GM12878 (cell line): ENCODE results near the gene CCDC197. TPM values are rescaled to one million over a fixed set of nuclear protein-coding genes. Genes with fewer than 3 reads are reported as not detected.
A peak's percentile ranks its signal among the peaks of the same experiment; 100 is the strongest.

Experiments
- BCLAF1 ChIP-seq: fragments of 450-650 bp; IDR thresholded peaks from 2 replicates; pipeline ENCODE4 v1.6.1; 2017; ENCODE audit warnings: antibody characterized with exemption, mild to moderate bottlenecking, moderate library complexity
- CBX3 ChIP-seq: fragments of 200-600 bp; sonication (generic); IDR thresholded peaks from 2 replicates; pipeline ENCODE4 v1.6.1; 2016; ENCODE audit warnings: low read depth, borderline replicate concordance
- CREB1 ChIP-seq: IDR thresholded peaks from 2 replicates; pipeline ENCODE4 v1.6.1; 2012; ENCODE audit warnings: low read depth, mild to moderate bottlenecking, inconsistent platforms
- E2F8 ChIP-seq: fragments of 450-650 bp; IDR thresholded peaks from 2 replicates; pipeline ENCODE4 v1.6.1; 2018; ENCODE audit warnings: mild to moderate bottlenecking, low read depth, moderate library complexity; ENCODE audit not compliant: partially characterized antibody
- EP300 ChIP-seq, 2 experiments: fragments of 150-350 bp in 1 of 2; IDR thresholded peaks; 2 replicates each; pipeline ENCODE4 v1.6.1; 2011 to 2012; ENCODE audit warnings: low read depth in 2 of 2, low read length in 2 of 2, borderline replicate concordance in 1 of 2, improper control_type of control experiment in 1 of 2, inconsistent platforms in 1 of 2; ENCODE audit not compliant: control insufficient read depth in 1 of 2
- IRF3 ChIP-seq: fragments of 450-650 bp; IDR thresholded peaks from 2 replicates; pipeline ENCODE4 v1.6.1; 2014; ENCODE audit warnings: mild to moderate bottlenecking
- MEF2A ChIP-seq: IDR thresholded peaks from 2 replicates; pipeline ENCODE4 v1.6.1; 2011; ENCODE audit warnings: low read depth, mild to moderate bottlenecking, low read length, moderate library complexity; ENCODE audit not compliant: insufficient read depth
- NFIC ChIP-seq: IDR thresholded peaks from 2 replicates; pipeline ENCODE4 v1.6.1; 2012; ENCODE audit warnings: low read depth, mild to moderate bottlenecking, inconsistent platforms, low read length, moderate library complexity
- NFXL1 ChIP-seq: fragments of 450-650 bp; IDR thresholded peaks from 2 replicates; pipeline ENCODE4 v1.6.1; 2017; ENCODE audit warnings: antibody characterized with exemption, mild to moderate bottlenecking, borderline replicate concordance
- RAD51 ChIP-seq: fragments of 450-650 bp; IDR thresholded peaks from 2 replicates; pipeline ENCODE4 v1.6.1; 2016; ENCODE audit warnings: moderate library complexity, mild to moderate bottlenecking, inconsistent platforms
- SIN3A ChIP-seq: IDR thresholded peaks from 2 replicates; pipeline ENCODE4 v1.6.1; 2012; ENCODE audit warnings: low read depth, low read length, improper control_type of control experiment
- SPI1 ChIP-seq: IDR thresholded peaks from 2 replicates; pipeline ENCODE4 v1.6.1; 2011; ENCODE audit warnings: low read depth, mild to moderate bottlenecking, low read length, moderate library complexity, borderline replicate concordance; ENCODE audit not compliant: insufficient read depth
- STAT3 ChIP-seq: IDR thresholded peaks from 2 replicates; pipeline ENCODE4 v1.6.1; 2011; ENCODE audit warnings: low read depth, low read length, improper control_type of control experiment
- WRNIP1 ChIP-seq: IDR thresholded peaks from 2 replicates; pipeline ENCODE4 v1.6.1; 2011; ENCODE audit warnings: low read depth, low read length, improper control_type of control experiment, borderline replicate concordance
- ZBED1 ChIP-seq: IDR thresholded peaks from 2 replicates; pipeline ENCODE4 v1.6.1; 2016; ENCODE audit warnings: borderline replicate concordance
- ZNF592 ChIP-seq: fragments of 450-650 bp; IDR thresholded peaks from 2 replicates; pipeline ENCODE4 v1.6.1; 2017; ENCODE audit warnings: mild to moderate bottlenecking, moderate library complexity
- polyA plus RNA-seq, 11 experiments: library from polyadenylated mRNA; depleted of rRNA in 4 of 11; unstranded in 6 of 11; stranded (reverse) in 5 of 11; fragments of >200 nt; fragmentation: Nextera tagmentation in 4 of 11; fragmentation: Illumina TruSeq in 1 of 11; extraction: Ambion mirVana in 4 of 11; extraction: Trizol in 1 of 11; gene quantifications; 1 replicate in 1 of 11; 2 replicates in 10 of 11; pipeline versions ENCODE4 v1.2.1 to v1.2.3, GENCODE V29; 2011 to 2016; ENCODE audit warnings: inconsistent platforms in 2 of 11, missing spikeins in 2 of 11, low read depth in 1 of 11
- total RNA-seq, 4 experiments: library from RNA; depleted of rRNA in 3 of 4; stranded (reverse); fragments of >200 nt in 3 of 4; fragmentation: Illumina TruSeq in 1 of 4; extraction: Trizol in 1 of 4; gene quantifications; 2 replicates each; pipeline versions ENCODE4 v1.2.1 to v1.2.3, GENCODE V29; 2013 to 2021

The CCDC197 gene
- total and polyA plus RNA-seq, 10 of the 15 experiments (the other 5 are each of a cell fraction or from before 2014, with no cell fraction given): 0.12 TPM; not detected in 9

GRCh38 chr14:93962701-93963601 is 34.1 kb upstream of the CCDC197 start (continued):
- TF ChIP-seq BCLAF1 (no peak), NFIC (no peak), EP300 (IDR thresholded peaks at IDR 0.05; ENCODE audit: borderline replicate concordance in 1 of 2, control insufficient read depth in 1 of 2, low read depth in 2 of 2, low read length in 2 of 2) (peak; percentile 89 to 96), MEF2A (0 out of 2 replicates have a peak, but pooled peaks have one; percentile 18), ZBED1 (peak; percentile 81; the same call in 1 of the 2 replicates), RAD51 (no peak), CBX3 (no peak), E2F8 (no peak), STAT3 (no peak), SPI1 (peak; percentile 70), CREB1 (no peak), SIN3A (no peak), IRF3 (no peak), NFXL1 (no peak), ZNF592 (peak; percentile 53; the same call in 1 of the 2 replicates), WRNIP1 (no peak)
